HG02623 (cell line): Measurements from ENCODE around the gene RTP5.
"Not testable (repeated sequence)": the region's sequence is repeated elsewhere in the genome, so short reads cannot be mapped to it uniquely, and the experiment has no call there.

Experiments
- ATAC-seq: cut with Tn5 transposase; IDR thresholded peaks from one replicate; pipeline ENCODE4 v1.9.1; 2021; ENCODE audit warnings: moderate library complexity; ENCODE audit not compliant: unreplicated experiment

RTP5 gene

DNA sequence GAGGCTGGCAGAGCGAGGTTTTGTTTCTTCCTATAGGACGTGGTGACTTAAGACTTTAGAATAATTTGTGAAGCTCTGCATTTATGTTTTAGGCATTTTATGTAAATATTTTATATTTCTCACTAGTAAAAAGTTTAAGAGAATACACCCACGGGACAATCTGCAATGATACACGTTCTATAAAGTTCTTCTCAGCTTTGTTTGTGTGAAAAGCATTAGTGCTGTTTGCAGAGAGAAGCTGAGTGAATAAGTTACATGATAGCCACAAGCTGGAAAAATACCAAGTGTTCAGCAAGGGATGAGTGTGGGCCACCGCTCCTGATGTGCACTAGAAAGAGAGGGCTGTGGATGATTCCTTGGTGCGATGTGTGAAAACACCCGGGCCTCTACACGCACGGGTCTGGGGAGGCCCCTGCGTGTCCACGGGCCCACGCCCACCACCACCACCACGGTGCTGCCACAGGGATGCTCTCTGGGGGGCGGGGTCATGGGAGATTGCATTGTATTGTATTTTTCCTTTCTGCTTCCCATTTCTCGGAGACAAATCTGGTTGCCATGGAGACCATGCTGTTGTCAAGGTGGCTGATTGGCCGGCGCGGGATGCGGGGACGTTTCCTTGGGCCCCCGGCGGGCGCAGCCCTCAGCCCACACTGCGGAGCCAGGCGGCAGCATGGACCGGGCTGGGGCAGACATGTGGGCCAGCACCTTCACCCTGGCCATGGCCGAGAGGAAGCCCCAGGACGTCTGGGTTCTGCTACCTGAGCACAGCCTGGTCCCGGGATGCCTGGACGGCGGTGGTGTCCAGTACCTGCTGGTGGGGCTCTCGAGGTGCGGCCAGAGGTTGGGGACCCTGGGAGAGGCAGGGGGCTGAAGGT lies at the start of gene RTP5:
Gene RTP5 (plus strand): TSS at position 643 of the 875 bp plus-strand sequence. CDS start 28 bp downstream, at position 671.
- ATAC-seq, result no peak

DNA sequence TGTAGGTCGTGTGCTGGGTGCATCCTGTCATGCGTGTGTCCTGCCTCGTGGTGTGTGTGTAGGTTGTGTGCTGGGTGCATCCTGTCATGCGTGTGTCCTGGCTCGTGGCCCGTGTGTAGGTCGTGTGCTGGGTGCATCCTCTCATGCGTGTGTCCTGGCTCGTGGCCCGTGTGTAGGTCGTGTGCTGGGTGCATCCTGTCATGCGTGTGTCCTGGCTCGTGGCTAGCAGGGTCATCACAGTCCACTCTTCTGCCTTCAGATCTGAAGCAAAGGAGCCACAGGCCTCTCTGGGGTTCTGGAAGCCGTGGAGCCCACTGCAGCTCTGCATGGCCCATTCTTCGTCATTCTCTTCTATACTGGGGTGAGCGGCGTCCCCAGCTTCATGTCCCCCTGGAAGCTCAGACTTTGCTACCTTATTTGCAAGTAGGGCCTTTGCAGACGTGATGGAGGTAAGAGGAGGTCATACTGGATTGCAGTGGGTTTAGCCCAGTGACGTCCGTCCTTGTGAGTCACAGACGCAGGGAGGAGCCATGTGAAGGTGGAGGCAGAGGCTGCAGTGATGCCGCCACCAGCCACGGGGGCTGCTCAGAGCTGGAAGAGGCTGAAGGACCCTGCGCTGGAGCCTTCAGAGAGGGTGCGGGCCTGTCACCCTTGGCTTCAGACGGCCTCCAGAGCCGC lies 49.4 kb upstream of the RTP5 start:
- not testable (repeated sequence) for ATAC-seq

DNA sequence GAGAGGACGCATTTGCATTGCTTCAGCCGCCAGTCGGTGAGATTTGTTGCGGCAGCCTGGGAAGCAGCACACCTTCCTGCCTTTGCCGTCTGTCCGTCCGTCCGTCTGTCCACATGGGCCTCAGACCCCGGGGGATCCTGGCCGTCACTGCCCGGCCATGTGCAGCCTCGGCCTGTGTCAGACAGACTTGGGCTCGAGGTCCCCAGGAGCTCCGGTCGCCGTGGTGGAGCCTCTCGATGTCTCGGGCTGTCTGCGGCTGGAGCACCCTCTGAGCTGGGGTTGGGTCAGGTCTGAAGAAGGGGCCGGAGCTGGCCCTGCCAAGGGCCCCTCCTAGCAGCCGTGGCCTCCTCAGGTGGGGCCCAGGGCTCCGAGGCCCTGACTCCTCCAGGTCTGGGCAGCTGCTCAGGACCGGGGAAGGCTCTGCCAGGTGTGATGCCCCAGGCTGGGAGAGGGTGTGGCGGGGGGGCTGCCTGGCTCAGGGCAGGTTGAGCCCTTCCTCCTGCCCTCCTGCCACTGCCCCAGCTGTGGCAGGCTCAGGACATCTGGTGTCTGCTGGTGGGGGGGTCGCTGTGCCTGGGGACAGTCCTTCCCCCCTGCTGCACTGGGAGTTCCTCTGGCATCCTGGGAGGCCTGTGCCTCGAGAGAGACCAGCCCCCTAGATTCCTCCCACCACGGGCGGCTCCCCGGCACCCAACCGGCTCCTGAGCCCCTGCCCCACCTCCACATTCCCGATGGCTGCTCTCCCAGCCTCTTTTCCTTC lies 48.7 kb upstream of the RTP5 start:
- no peak for ATAC-seq

DNA sequence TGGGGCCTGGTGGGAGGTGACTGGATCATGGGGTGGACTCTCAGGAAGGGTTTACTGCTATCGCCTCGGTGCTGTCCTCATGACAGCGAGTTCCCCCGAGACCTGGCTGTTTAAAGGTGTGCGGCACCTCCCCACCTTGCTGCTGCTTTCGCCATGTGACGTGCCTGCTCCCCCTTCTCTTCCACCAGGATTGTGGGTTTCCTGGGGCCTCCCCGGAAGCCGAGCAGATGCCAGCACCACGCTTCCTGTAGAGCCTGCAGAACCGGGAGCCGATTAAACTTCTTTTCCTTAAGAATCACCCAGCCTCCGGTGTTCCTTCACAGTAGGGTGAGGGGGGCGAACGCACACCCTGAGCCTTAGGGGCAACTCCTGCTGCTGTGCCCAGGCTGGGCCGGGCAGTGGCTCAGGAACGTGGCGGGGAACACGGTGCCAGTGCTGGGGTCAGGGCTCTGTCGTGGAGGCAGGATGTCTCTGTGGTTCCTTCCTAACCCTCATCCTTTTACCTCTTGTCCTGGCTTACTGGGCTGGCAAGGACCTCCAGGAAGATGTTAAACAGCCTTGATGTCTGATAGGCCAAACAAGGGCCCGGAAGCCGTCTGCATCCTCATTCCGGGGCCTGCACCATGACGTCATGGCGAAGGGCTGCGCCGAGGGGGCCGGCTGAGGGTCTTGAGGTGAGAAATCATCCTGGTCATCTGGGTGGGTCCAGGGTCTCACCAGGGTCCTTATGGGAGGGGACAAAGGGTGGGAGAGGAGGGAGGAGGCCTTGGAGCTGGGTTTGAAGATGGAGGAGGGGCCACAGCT lies 47.9 kb upstream of the RTP5 start:
- no peak for ATAC-seq

DNA sequence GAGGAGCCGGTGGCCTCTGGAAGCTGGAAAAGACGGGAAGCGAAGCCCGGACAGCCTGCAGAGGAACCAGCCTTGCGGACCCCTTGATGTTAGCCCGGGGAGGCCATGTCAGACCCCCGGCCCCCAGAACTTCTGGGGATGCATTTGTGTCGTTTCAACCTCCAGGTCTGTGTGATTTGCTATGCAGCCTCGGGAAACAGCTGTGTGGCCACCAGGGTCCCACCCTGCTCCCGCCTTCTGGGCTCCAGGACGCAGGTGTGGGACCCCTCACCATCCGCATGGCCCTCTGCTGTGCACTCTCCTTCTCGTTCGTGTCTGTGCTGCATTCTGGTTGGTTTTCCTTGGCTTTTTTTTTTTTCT lies 47.3 kb upstream of the RTP5 start:
- ATAC-seq, result no peak

DNA sequence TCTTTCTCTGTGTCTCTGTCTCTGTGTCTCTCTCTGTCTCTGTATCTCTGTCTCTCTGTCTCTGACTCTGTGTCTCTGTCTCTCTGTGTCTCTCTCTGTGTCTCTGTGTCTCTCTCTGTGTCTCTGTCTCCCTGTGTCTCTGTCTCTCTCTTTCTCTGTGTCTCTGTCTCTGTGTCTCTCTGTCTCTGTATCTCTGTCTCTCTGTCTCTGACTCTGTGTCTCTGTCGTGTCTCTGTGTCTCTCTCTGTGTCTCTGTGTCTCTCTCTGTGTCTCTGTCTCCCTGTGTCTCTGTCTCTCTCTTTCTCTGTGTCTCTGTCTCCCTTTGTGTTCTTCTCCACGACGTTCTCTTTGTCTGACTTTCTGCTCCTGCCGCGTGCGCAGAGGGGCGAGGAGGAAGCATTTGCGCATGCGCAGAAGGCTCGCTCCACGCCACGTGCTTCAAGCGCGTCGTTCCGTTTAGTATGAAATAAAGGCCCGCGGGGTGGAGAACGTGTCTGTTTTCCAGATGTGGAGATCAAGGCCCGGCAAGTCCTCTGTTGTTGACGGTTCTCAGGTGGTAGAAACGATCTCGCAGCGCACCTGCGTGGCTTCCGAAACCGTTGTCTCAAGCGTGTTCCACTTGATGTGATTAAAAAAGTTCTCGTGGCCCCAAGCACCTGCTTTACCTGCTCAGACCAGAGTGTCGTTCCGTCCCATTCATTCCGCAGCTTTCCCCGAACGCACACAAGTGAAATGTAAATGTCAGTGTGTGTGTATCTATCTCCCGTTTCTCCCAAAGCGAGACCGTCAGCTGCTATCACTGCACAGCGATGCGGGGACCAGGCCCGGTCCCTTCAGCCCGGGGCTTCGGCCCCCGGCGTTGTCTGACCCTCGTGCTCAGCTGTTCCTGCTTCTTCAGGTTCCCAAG lies 45.7 kb upstream of the RTP5 start:
- not testable (repeated sequence) for ATAC-seq

DNA sequence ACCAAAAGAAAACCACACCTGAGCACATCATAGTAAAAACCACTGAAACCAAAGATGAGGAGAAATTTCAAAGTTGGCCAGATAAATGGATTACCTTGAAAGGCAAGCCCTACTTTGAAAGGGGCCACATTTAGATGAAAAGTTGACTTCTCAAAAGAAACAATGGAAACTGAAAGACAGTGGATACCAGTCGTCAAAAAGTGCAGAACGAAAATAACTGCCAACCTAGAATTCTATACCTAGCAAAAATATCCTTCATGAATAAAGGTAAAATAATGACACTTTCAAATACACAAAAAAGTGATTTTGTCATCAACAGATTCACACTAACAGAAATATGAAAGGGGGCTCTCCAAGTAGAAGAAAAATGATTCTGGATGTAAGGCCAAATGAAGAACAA lies 42.1 kb upstream of the RTP5 start:
- ATAC-seq, result no peak

DNA sequence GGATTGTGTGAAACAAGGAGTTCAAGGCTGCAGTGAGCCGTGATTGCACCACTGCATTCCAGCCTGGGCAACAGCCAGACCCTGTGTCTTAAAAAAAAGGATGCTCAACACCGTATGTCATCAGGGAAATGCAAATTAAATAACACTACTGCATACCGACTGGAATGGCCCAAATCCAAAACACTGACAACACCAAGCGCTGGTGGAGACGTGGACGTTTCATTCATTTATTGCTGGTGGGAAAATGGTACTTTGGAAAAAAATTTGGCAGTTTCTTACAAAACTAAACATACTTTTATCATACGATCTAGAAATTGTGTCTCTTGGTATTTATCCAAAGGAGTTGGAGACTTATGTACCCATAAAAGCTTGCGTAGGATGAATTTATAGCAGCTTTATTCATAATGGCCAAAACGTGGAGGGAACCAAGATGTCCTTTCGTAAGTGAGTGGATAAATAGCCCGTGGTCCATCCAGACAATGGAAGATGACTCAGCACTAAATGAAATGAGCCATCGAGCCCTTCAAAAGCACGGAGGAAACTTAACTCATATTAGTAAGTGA lies 36.3 kb upstream of the RTP5 start:
- ATAC-seq, result no peak

DNA sequence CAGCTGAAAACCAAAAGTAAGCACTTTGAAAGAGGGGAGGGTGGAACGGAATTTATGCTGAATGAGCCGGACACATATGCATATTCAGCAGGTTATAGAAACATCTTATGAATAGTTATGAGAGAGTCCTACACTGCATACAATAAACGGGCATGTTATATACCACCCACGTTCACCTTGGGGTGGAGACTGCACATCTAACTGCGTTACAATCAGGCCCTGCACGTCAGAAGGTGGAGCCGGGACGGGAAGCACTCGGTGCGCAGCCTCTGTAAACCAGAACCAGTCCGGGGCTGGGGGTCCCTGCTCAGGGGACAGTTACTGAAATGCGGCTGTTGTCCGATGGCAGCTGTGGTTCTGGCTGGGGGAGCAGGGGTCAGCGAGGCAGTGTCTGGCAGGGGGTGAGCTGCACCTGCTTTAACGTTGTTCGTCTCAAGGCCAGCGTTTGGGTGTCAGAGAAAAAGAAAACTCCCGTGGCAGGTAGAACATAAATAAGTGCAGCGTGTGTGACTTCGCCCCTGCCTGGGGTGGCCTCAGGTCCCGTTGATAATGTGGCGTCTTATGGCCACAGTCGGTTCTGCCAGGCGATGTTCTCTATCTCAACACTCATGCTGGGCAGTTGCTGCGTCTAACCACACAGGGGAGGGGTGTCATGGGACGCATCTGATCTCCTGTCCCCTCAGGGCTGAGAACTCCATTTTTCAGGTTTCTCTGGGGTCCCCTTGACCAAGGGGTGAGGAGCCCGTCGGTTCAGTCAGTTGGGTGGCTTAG lies 35.6 kb upstream of the RTP5 start:
- ATAC-seq, result not testable (repeated sequence)

DNA sequence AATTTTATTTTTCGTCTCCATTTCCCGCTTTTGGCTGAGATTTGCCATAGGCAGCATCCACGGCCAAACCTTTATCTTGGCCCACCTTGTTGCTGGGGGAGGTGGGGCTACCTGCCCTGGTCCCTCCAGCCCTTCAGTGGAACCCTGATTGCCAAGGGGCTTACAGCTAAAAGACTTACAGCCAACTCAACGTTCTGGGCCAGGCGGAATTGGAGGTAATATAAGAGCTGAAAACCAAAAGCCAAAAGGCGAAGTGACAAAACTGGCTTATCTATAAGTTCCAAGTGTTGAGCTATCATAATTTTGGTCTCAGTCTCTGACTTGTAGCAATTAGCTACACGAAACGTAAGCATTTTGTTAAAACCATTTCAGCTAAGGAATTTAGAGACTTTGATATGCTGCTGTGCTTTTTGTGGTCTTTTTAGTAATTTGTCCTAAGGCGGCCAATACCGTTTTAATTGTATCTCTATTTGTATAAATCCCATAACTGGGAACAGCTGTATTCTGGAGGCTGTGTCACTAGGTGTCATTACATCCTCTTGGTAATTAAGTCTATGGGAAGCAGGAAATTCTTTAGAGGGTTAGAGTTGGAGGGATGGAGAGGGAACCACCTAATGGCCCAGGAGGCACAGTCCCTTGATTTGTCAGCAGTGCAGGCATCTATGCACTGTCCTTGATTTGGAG lies 34.9 kb upstream of the RTP5 start:
- no peak for ATAC-seq

DNA sequence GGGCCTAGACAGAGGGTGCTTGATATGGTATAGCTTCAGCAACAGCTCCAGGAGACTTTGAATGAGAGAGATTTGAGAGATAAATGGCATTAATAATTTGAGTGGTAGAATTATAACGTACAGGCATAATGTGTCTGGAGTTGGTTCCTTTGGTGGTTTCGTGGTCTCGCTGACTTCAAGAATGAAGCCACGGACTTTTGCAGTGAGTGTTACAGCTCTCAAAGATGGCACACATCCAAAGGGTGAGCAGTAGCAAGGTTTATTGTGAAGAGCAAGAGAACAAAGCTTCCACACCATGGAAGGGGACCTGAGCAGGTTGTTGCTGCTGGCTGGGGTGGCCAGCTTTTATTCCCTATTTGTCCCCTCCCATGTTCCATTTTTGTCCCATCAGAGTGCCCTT lies 33.9 kb upstream of the RTP5 start:
- ATAC-seq, result no peak

DNA sequence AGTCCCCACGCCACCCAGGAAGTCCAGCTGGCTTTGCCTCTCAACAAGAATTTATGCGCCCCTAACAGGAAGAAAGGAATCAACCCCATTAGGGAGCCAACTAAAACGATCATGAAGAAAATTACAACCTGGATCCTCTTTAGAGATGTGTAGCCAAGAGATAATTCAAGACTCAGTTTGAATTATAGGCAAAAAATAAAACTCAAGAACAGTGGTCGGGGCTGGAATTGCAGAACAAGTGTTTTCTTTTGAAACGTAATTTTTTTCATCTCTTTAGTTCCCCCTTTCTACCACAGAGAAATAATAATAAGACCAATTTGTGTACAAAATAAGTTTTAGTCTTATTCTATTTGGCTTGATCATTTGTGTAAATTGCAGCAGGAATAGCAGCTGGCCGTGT lies 33.2 kb upstream of the RTP5 start:
- ATAC-seq, result no peak

DNA sequence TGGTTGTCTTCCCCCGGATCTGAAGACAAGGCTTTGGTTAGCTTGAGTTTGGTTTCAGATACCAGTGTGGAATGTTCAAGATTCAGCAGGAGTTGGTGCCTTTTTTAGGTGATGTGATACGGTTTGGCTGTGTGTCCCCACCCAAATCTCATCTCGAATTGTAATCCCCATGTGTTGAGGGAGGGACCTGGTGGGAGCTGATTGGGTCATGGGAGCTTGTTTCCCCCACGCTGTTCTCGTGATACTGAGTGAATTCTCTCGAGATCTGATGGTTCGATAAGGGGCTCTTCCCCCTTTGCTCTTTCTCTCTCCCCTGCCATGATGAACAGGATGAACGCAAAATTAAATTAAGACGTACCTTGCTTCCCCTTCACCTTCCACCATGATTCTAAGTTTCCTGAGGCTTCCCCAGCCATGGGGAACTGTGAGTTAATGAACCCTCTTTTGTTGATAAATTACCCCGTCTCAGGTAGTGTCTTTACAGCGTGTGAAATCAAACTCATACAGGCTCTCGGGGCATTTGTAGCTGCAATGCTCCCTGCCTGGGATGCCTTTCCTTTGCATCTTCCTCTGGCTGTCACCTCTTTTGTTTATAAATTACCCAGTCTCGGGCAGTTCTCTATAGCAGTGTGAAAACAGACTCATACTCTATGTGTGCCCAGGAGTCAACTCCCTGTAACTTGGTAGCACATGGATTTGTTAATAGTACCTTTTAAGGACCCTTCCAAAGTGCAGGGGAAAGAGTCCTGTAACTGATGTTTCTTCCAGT lies 32.1 kb upstream of the RTP5 start:
- ATAC-seq, result no peak

DNA sequence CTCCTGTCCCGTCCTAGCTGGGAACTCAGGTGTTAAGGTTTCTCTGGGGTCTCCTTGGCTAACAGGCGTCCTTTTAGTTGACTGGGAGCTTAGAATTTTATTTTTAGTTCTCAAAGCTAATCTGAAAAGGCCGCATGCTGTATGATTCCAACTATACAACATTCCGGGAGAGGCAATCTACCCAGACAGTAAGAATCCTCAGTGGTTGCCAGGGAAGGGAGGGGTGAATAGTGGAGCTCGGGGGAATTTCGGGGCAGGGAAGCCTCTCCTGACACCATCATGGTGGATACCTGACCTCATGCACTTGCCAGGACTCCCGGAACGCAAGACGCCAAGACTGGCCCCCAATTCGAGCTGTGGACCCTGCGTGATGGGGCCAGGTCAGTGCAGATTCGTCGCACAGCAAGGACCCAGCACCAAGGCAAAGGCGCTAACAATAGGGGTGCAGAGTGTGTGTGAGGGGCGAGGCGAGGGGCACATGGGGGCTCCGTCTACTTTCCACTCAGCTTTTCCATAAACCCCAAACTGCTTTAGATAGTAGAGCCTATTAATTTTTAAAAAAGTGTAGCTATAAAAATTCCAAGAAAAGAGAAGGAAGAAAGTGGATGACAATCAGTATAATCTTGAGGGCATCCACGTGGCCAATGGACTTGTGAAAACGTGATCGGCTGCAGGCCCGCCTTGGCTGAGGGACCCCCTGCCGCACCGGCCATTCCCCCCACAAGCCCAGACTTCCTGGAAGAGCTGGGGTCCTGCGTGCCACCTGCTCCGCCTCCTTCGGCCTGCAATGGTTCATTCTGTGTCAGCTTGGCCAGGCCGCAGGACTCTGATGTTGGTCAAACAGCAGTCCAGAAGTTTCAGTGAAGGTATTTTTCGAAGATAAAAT lies 28.1 kb upstream of the RTP5 start:
- no peak for ATAC-seq

DNA sequence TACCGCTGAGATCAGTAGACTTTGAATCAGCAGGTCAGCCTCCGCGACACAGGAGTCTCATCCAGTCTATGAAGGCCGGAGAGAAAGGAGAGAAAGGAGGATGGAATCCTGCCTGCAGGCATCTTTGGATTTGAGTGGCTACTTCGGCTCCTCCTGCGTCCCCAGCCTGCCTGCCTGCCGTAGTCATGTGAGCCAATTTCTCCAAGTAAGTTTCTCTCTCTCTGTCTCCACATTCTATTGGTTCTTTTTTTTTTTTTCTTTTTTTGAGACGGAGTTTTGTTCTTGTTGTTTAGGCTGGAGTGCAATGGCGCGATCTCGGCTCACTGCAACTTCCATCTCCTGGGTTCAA lies 27.5 kb upstream of the RTP5 start:
- ATAC-seq, result no peak

DNA sequence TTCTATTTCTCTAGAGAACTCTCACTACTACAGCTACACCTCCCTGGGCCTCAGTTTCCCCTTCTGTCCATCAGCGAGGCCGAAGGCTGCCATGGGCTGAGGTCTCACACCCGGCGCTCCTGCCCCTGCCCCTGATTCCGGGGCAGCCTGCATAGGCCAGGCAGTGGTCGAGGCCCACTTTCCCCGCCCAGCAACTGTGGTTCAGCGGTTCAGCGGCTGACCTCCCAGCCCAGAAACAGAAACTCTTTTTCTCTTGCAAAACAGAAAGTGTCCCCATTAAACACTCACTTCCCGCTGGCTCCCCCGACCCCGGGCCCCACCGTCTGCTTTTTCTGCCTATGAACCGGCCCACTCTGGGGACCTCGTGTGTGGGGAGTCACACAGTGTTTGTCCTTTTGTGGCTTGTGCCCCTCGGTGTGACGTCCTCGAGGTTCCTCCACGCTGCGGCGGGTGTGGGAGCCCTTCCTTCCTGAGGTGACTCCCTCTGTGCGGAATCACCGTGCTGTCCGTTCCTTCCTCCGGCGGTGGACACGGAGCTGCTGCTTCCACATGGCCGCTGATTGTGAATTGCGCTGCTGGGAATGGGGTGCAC lies 26.8 kb upstream of the RTP5 start:
- ATAC-seq, result no peak
